Osteoblast (primary cell): ENCODE data around the gene SVEP1. TPM values are rescaled to one million over a fixed set of nuclear protein-coding genes. Genes with fewer than 3 reads are reported as not detected.

Experiments
- DNase-seq: peaks from one replicate; pipeline ENCODE4 v3.0.0; 2011; ENCODE audit warnings: low spot score, mixed read lengths; ENCODE audit not compliant: insufficient read length; ENCODE audit errors: missing footprints
- H2AFZ ChIP-seq: 2 replicates; pipeline ENCODE4 v1.6.0; 2011; ENCODE audit warnings: mild to moderate bottlenecking, low read length
- H3K27ac ChIP-seq: 2 replicates; pipeline ENCODE4 v1.5.1; 2011; ENCODE audit warnings: mild to moderate bottlenecking, low read depth, low read length, moderate library complexity
- H3K27me3 ChIP-seq: 2 replicates; pipeline ENCODE4 v1.6.0; 2012; ENCODE audit warnings: mild to moderate bottlenecking, control low read depth, inconsistent platforms, low read length, moderate library complexity; ENCODE audit not compliant: insufficient read depth
- H3K36me3 ChIP-seq: 2 replicates; pipeline ENCODE4 v1.5.1; 2011; ENCODE audit warnings: mild to moderate bottlenecking, low read length, control low read depth, moderate library complexity; ENCODE audit not compliant: insufficient read depth
- H3K4me1 ChIP-seq: 2 replicates; pipeline ENCODE4 v1.5.1; 2011; ENCODE audit warnings: mild to moderate bottlenecking, low read length, control low read depth, moderate library complexity; ENCODE audit not compliant: insufficient read depth
- H3K4me2 ChIP-seq: 2 replicates; pipeline ENCODE4 v1.6.0; 2011; ENCODE audit warnings: mild to moderate bottlenecking, low read length; ENCODE audit not compliant: insufficient read depth
- H3K4me3 ChIP-seq: fragments of 200-600 bp; sonication (generic); 3 replicates; pipeline ENCODE4 v1.5.1; 2012; ENCODE audit warnings: mild to moderate bottlenecking, low read length, inconsistent platforms; ENCODE audit not compliant: insufficient read depth
- H3K79me2 ChIP-seq: 2 replicates; pipeline ENCODE4 v1.6.0; 2012; ENCODE audit warnings: mild to moderate bottlenecking, low read length, control low read depth, inconsistent platforms; ENCODE audit not compliant: insufficient read depth
- H3K9me3 ChIP-seq: 2 replicates; pipeline ENCODE4 v1.5.1; 2011; ENCODE audit warnings: low read depth, low read length, control low read depth
- H4K20me1 ChIP-seq: 2 replicates; pipeline ENCODE4 v1.6.0; 2012; ENCODE audit warnings: mild to moderate bottlenecking, low read length, control low read depth; ENCODE audit not compliant: insufficient read depth
- CTCF ChIP-seq: IDR thresholded peaks from 2 replicates; pipeline ENCODE4 v1.5.1; 2011; ENCODE audit warnings: mild to moderate bottlenecking, low read depth, low read length, moderate library complexity; ENCODE audit errors: extremely low read depth
- total RNA-seq: library from RNA; depleted of rRNA; stranded (reverse); fragments of >200 nt; gene quantifications from 2 replicates; pipeline ENCODE4 v1.2.3, GENCODE V29; 2012

The SVEP1 gene
- total RNA-seq, 1 donor: 37.6 TPM

- no peak for DNase-seq
- no peaks in the 10 kb centered on the region for H3K27me3 ChIP-seq
- H3K27ac ChIP-seq: no peak overlapping the region
- H3K4me3 ChIP-seq: no peak overlapping the region
- no peak for TF ChIP-seq CTCF
- no peak overlapping the region for H3K4me2 ChIP-seq
- H3K4me1 ChIP-seq: no peaks in the 10 kb centered on the region
- no peaks in the 10 kb centered on the region for H3K9me3 ChIP-seq
- H3K79me2 ChIP-seq: no peaks in the 10 kb centered on the region
- peaks cover 28% of the 10 kb centered on the region for H3K36me3 ChIP-seq
- H4K20me1 ChIP-seq: no peaks in the 10 kb centered on the region
- H2AFZ ChIP-seq: no peak overlapping the region
These were observed 116.0 kb downstream of the SVEP1 start for GRCh38 chr9:110463499-110463898.

GRCh38 chr9:110457245-110457644, 122.3 kb downstream of the SVEP1 start:
- Histone ChIP-seq H3K4me3 (no peak overlapping the region), H3K9me3 (no peaks in the 10 kb centered on the region), H2AFZ (no peak overlapping the region), H3K4me1 (no peaks in the 10 kb centered on the region), H3K27me3 (no peaks in the 10 kb centered on the region), H3K27ac (no peak overlapping the region), H3K36me3 (peaks cover 32% of the 10 kb centered on the region), H3K79me2 (no peaks in the 10 kb centered on the region), H4K20me1 (no peaks in the 10 kb centered on the region), H3K4me2 (no peak overlapping the region)
- no peak for DNase-seq
- TF ChIP-seq CTCF: no peak

- no peak overlapping the region for H3K4me2 ChIP-seq
- no peak overlapping the region for H3K27ac ChIP-seq
- H3K27me3 ChIP-seq: no peaks in the 10 kb centered on the region
- H2AFZ ChIP-seq: no peak overlapping the region
- no peaks in the 10 kb centered on the region for H3K4me1 ChIP-seq
- H4K20me1 ChIP-seq: no peaks in the 10 kb centered on the region
- no peaks in the 10 kb centered on the region for H3K79me2 ChIP-seq
- TF ChIP-seq CTCF: no peak
- DNase-seq: no peak
- no peaks in the 10 kb centered on the region for H3K9me3 ChIP-seq
- peaks cover 32% of the 10 kb centered on the region for H3K36me3 ChIP-seq
- H3K4me3 ChIP-seq: no peak overlapping the region
These were observed 122.9 kb downstream of the SVEP1 start for GRCh38 chr9:110456681-110457080.

- H3K4me1 ChIP-seq: no peaks in the 10 kb centered on the region
- no peak overlapping the region for H3K27ac ChIP-seq
- H3K9me3 ChIP-seq: no peaks in the 10 kb centered on the region
- TF ChIP-seq CTCF: no peak
- no peaks in the 10 kb centered on the region for H4K20me1 ChIP-seq
- no peak overlapping the region for H3K4me3 ChIP-seq
- no peaks in the 10 kb centered on the region for H3K79me2 ChIP-seq
- no peaks in the 10 kb centered on the region for H3K27me3 ChIP-seq
- no peak for DNase-seq
- H2AFZ ChIP-seq: no peak overlapping the region
- no peak overlapping the region for H3K4me2 ChIP-seq
- H3K36me3 ChIP-seq: peaks cover 35% of the 10 kb centered on the region
These were observed 123.7 kb downstream of the SVEP1 start for GRCh38 chr9:110455860-110456259.
